Ramos (cell line): Measurements from ENCODE around the gene CXXC5.

Experiments used
- in situ Hi-C: fragments of 300-500 bp; cut with MboI; formaldehyde crosslinking; loops from one replicate; pipeline ENCODE4 v1.14.3; 2022; ENCODE audit warnings: low sequenced_read_pairs; ENCODE audit not compliant: unreplicated experiment

The CXXC5 gene

GRCh38 chr5:139677736-139678613 lies 29.8 kb downstream of the CXXC5 start:
- in situ Hi-C loops: no loop called here

GRCh38 chr5:139678751-139679750 lies 30.9 kb downstream of the CXXC5 start:
- in situ Hi-C loops: no loop called here

- in situ Hi-C loops: no loop called here
Measured at GRCh38 chr5:139680368-139681111, 32.4 kb downstream of the CXXC5 start.

- in situ Hi-C loops: no loop called here
Measured at GRCh38 chr5:139681112-139681458, 32.9 kb downstream of the CXXC5 start.

- in situ Hi-C loops: no loop called here
Measured at GRCh38 chr5:139681466-139681865, 33.3 kb downstream of the CXXC5 start.

- in situ Hi-C loops: no loop called here
Measured at GRCh38 chr5:139682016-139682975, 34.1 kb downstream of the CXXC5 start.

GRCh38 chr5:139683295-139684271 lies 35.4 kb downstream of the CXXC5 start:
- in situ Hi-C loops: no loop called here

GRCh38 chr5:139684350-139684880 lies 36.3 kb downstream of the CXXC5 start:
- in situ Hi-C loops: no loop called here

GRCh38 chr5:139684881-139685749 lies 37.0 kb downstream of the CXXC5 start:
- in situ Hi-C loops: no loop called here

GRCh38 chr5:139685886-139686285 lies 37.7 kb downstream of the CXXC5 start:
- in situ Hi-C loops: no loop called here

GRCh38 chr5:139686356-139686705 lies 38.2 kb downstream of the CXXC5 start:
- in situ Hi-C loops: no loop called here

GRCh38 chr5:139686706-139687441 lies 38.7 kb downstream of the CXXC5 start:
- in situ Hi-C loops: no loop called here

GRCh38 chr5:139687656-139688055 lies 39.5 kb downstream of the CXXC5 start:
- in situ Hi-C loops: no loop called here

GRCh38 chr5:139688088-139688702 lies 40.0 kb downstream of the CXXC5 start:
- in situ Hi-C loops: no loop called here

- in situ Hi-C loops: no loop called here
Measured at GRCh38 chr5:139688751-139689372, 40.7 kb downstream of the CXXC5 start.
